Stomach (tissue), 4 donors: ENCODE data around the gene PRCP.

Experiments
- CTCF ChIP-seq, 7 experiments: fragments of 450-650 bp in 4 of 7; fragments of 200-600 bp in 3 of 7; sonication (generic) in 3 of 7; IDR thresholded peaks; one replicate each; pipeline ENCODE4 v1.5.1; 2016 to 2019; ENCODE audit warnings: antibody characterized with exemption in 7 of 7, control low read depth in 2 of 7, mild to moderate bottlenecking in 1 of 7
- POLR2A ChIP-seq, 4 donors: fragments of 450-650 bp; IDR thresholded peaks; one replicate each; pipeline ENCODE4 v1.6.1; 2016; ENCODE audit warnings: antibody characterized with exemption in 4 of 4, control low read depth in 2 of 4, mild to moderate bottlenecking in 1 of 4, moderate library complexity in 1 of 4
- POLR2AphosphoS5 ChIP-seq, 3 donors: sonication (generic); formaldehyde crosslinking; IDR thresholded peaks; one replicate each; pipeline ENCODE4 v1.6.1; 2016; ENCODE audit warnings: antibody characterized with exemption in 3 of 3

- TF ChIP-seq CTCF (IDR thresholded peaks at IDR 0.05) (no peak), POLR2A (IDR thresholded peaks at IDR 0.05) (no peak), POLR2AphosphoS5 (IDR thresholded peaks at IDR 0.05) (no peak)
Observed at GRCh38 chr11:82908311-82908710, 8.1 kb upstream of the PRCP start.
